ENCODE data around the gene TMEM145.

Gene TMEM145

GRCh38 chr19:42316223-42317211 lies 3.4 kb downstream of the TMEM145 start:
- no peak for TF ChIP-seq CTCF (IDR thresholded peaks at IDR 0.05; ENCODE audit: low read depth, low read length)
- no peak overlapping the region for H3K4me3 ChIP-seq (ENCODE audit: low read depth, low read length)

- TF ChIP-seq CTCF (IDR thresholded peaks at IDR 0.05; ENCODE audit: low read depth, low read length), result no peak
- H3K4me3 ChIP-seq (ENCODE audit: low read depth, low read length), result no peak overlapping the region
Measured at GRCh38 chr19:42317535-42317934, 4.4 kb downstream of the TMEM145 start.

- TF ChIP-seq CTCF (IDR thresholded peaks at IDR 0.05; ENCODE audit: low read depth, low read length), result no peak
- no peak overlapping the region for H3K4me3 ChIP-seq (ENCODE audit: low read depth, low read length)
Measured at GRCh38 chr19:42322305-42322704, 9.2 kb downstream of the TMEM145 start.

- TF ChIP-seq CTCF (IDR thresholded peaks at IDR 0.05; ENCODE audit: low read depth, low read length), result no peak
- H3K4me3 ChIP-seq (ENCODE audit: low read depth, low read length), result no peak overlapping the region
Measured at GRCh38 chr19:42323473-42323851, 10.4 kb downstream of the TMEM145 start.

- TF ChIP-seq CTCF (IDR thresholded peaks at IDR 0.05; ENCODE audit: low read depth, low read length), result no peak
- no peak overlapping the region for H3K4me3 ChIP-seq (ENCODE audit: low read depth, low read length)
Measured at GRCh38 chr19:42323852-42324654, 10.9 kb downstream of the TMEM145 start.

GRCh38 chr19:42324655-42325307 lies 11.7 kb downstream of the TMEM145 start:
- TF ChIP-seq CTCF (IDR thresholded peaks at IDR 0.05; ENCODE audit: low read depth, low read length), result peak; percentile 84
- H3K4me3 ChIP-seq (ENCODE audit: low read depth, low read length), result no peak overlapping the region
